Stimulated activated effector memory CD8-positive, alpha-beta T cell treated with anti-CD3 and anti-CD28 coated beads, Interleukin-12 subunit alpha, Interleukin-12 subunit beta, amount 100 ng/mL, for 72 hours (primary cell): ENCODE data around the gene BRD9.
A peak's percentile ranks its signal among the peaks of the same experiment; 100 is the strongest.
"Not testable (repeated sequence)": the region's sequence is repeated elsewhere in the genome, so short reads cannot be mapped to it uniquely, and the experiment has no call there.

Experiments
- ATAC-seq: fragments of 150-1000 bp; cut with Tn5 transposase; 2 replicates; pipeline ENCODE4 v1.10.0; 2021
- DNase-seq, 2 donors: peaks; one replicate each; pipeline ENCODE4 v3.0.0; 2021 to 2022; ENCODE audit warnings: low spot score in 2 of 2
- H3K27ac Mint-ChIP-seq: one replicate; pipeline ENCODE4 v1.8.0; 2022; ENCODE audit warnings: mild to moderate bottlenecking, mixed read lengths
- H3K36me3 Mint-ChIP-seq: one replicate; pipeline ENCODE4 v1.8.0; 2022; ENCODE audit warnings: mild to moderate bottlenecking, mixed read lengths
- H3K4me1 Mint-ChIP-seq: one replicate; pipeline ENCODE4 v1.8.0; 2022; ENCODE audit warnings: mixed read lengths
- H3K4me3 Mint-ChIP-seq: one replicate; pipeline ENCODE4 v1.8.0; 2022; ENCODE audit warnings: mild to moderate bottlenecking, mixed read lengths
- H3K9me3 Mint-ChIP-seq: one replicate; pipeline ENCODE4 v1.8.0; 2022; ENCODE audit warnings: mixed read lengths

The BRD9 gene

DNA sequence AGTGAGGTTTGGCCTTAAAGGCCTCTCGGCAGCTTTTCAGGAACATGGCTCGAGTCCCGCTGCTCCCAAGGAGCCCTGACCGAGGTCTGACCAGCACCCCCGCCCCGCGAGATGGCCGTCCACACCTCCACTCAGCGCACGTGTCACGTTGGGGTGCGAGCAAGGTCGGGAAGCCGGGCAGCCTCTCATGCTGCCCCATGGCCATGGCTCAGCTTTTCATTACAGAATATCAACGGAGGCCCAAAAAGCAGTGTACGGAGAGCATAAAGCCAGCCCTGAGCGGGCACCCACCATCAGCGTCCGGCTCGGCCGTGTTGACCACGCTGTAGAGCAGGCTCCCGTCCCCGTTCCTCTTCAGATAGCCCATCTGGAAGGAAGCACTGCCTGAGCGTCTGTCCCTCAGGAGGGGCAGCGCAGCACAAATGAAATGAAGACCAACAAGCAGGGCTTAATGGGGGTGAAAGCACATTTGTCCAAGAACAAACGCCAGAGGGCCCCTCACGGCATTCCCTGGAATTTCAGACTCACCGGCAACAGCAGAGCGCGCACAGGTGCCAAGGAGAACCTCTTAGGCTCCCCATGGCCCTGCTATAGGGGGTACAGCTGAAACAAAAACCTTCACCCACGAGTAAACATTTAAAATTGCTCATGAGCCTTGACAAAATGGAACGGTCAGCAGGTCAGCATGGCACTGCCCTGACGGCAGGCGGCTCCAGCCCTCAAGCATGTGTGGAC is 11.6 kb downstream of the BRD9 start:
- H3K4me1 Mint-ChIP-seq = peaks cover 29% of the 10 kb centered on the region
- DNase-seq (no peak), ATAC-seq (no peak)
- H3K4me3 Mint-ChIP-seq = no peak overlapping the region
- H3K36me3 Mint-ChIP-seq = peaks cover 79% of the 10 kb centered on the region
- H3K27ac Mint-ChIP-seq = peak overlapping the region; percentile 99
- H3K9me3 Mint-ChIP-seq = peaks cover 8% of the 10 kb centered on the region

DNA sequence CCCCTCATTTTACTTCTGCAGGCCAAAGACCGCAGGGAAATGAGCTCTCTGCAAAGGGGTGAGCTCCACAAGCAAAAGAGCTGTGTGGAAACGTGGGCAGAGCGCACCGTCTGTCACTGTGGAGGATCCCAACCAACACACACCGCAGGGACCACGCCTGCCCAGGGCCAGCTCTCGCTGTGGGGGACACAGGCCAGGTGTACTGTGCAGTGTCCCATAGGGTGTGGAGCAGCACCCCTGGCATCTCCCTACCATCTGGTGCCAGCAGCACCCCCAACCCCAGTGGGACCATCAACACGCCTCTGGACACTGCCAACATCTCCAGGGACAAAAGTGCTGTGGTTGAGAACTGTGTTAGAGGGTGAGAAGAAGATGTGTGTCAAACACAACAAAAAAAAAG is 13.9 kb downstream of the BRD9 start:
- not testable (repeated sequence) for H3K9me3 Mint-ChIP-seq, DNase-seq, H3K27ac Mint-ChIP-seq, H3K4me3 Mint-ChIP-seq
- Mint-ChIP-seq H3K4me1 (peaks cover 32% of the 10 kb centered on the region), H3K36me3 (peaks cover 81% of the 10 kb centered on the region)
- ATAC-seq = peak; percentile 60

DNA sequence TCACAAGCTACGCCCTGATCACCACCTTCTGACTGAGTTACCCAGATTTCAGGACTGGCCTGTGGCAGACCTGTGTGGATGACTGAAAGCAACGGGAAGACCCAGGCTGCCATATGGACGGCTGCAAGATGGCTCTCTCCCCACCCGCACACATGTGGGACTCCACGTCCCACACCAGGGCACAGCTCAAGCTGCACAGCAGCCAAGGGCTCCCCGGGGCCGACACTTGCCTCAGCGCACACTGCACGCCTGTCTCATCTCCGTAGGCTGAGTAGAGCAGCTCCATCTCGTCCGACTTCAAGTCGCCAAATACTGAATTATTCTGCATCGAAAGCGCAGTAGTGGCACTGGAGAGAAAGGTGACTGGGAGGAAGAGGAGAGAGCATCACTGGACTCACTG is 14.5 kb downstream of the BRD9 start:
- Mint-ChIP-seq H3K27ac (no peak overlapping the region), H3K9me3 (peaks cover 8% of the 10 kb centered on the region), H3K4me1 (peaks cover 27% of the 10 kb centered on the region), H3K36me3 (peaks cover 81% of the 10 kb centered on the region), H3K4me3 (no peak overlapping the region)
- ATAC-seq (peak; percentile 19), DNase-seq (no peak)

DNA sequence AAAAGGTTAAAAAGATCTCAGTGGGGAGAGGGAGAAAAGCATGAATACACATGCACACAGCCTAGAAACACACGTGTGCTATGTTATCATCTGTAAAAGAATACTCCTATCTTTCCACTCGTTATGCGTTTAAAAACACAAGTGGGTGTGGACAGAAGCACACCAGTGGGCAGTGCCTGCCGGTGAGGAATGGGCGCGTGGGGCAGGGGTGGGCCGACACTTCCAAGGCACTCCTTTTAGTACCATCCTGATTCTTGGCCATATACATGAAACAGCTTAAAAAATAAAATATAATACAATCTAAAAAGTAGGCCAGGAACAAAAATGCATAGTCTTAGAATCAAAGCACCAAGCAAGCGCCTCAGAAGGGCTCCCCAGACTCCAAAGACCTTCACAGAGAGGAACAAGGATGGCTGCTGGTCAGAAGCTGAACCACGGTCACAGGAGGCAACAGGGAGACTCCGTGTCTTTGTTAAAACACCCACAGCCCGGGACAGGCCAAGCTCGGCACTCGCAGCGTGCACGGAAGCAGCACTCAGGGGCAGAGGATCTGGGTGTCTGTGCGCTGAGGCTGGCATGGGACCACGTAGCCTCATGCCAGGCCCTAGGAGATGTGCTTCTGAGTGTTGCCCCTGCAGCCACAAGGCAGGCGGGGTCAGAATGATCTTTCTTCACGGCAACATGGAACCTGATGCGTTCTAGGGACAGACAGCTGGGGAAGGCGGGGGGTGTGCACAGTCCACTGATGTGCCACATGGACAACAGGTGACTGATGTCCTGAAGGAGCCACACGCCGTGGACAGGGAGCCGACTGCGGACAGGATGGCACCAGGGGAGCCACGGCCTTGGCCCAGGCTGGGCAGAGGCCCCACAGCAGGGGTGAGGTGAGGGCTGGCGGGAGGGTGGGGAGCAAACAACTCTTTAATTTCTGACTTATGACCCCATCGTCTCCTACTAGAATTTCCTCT is 15.9 kb downstream of the BRD9 start:
- Mint-ChIP-seq H3K36me3 (peaks cover 80% of the 10 kb centered on the region), H3K4me1 (peaks cover 12% of the 10 kb centered on the region), H3K27ac (no peak overlapping the region), H3K4me3 (no peak overlapping the region), H3K9me3 (no peaks in the 10 kb centered on the region)
- ATAC-seq (no peak), DNase-seq (no peak)

DNA sequence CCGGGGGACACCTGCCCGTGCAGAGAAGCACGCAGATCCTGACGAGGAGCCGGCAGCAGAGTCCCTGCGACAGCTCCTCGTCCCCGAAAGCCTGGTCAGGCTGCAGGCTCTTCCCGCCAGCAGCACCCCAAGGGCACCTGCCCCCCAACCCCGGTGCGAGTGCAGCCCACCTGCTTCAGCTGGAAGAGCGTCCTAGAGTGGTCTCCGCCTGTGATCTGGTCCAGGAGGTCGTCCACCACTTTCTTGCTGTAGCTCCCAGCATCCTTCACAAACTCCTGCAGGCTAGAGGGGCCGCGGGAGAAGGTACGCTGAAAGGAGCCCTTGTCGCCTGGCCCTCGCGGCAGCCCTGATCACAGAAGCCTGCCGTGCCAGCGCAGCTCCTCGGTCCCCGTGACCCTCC is 16.7 kb downstream of the BRD9 start:
- H3K4me3 Mint-ChIP-seq = no peak overlapping the region
- DNase-seq (no peak), ATAC-seq (no peak)
- H3K9me3 Mint-ChIP-seq = no peaks in the 10 kb centered on the region
- peak overlapping the region; percentile 44 for H3K27ac Mint-ChIP-seq
- peaks cover 80% of the 10 kb centered on the region for H3K36me3 Mint-ChIP-seq
- peaks cover 6% of the 10 kb centered on the region for H3K4me1 Mint-ChIP-seq

DNA sequence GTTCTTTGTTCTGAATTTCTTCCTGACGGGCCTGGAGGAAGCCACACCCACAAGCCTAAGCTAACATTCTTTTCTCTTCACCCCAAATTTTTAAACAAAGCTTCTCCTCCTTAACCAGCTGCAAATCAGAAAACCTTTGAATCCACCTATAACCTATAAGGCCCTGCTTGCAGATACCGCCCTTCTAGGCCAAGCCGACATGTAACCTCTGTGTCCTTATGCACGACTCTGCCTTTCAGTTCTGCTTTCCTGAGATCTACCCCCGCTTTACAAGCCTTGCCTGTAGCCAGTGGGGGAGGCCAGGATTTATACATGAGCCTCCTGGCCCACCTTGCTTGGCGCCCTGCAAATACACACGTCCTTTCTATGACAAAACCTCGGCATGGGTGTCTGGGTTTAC is 19.3 kb downstream of the BRD9 start:
- ATAC-seq = no peak
- no peaks in the 10 kb centered on the region for H3K9me3 Mint-ChIP-seq
- peaks cover 6% of the 10 kb centered on the region for H3K4me1 Mint-ChIP-seq
- H3K27ac Mint-ChIP-seq = no peak overlapping the region
- no peak overlapping the region for H3K4me3 Mint-ChIP-seq
- no peak for DNase-seq
- H3K36me3 Mint-ChIP-seq = peaks cover 99% of the 10 kb centered on the region

DNA sequence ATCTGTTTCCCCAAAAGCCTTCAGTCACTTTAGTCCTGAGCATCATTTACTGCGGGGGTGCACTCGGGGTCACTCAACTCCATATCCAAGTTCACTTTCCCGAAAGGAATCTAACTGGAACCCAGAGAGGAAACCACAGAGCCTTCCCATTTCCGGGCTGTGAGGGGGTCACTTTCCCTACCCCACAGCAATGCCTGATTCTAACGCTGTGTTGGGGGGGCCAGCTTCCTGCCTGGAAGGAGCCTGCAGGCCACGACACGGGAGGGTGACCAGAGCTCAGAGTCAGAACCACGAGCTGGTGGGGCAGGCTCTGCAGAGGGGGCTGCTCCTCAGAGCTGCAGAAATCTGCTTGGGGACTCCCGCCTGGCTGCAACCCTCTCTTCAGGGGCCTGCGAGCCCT is 20.3 kb downstream of the BRD9 start:
- Mint-ChIP-seq H3K4me1 (peaks cover 6% of the 10 kb centered on the region), H3K36me3 (peaks cover 99% of the 10 kb centered on the region), H3K9me3 (no peaks in the 10 kb centered on the region), H3K27ac (no peak overlapping the region), H3K4me3 (no peak overlapping the region)
- DNase-seq (no peak), ATAC-seq (no peak)

DNA sequence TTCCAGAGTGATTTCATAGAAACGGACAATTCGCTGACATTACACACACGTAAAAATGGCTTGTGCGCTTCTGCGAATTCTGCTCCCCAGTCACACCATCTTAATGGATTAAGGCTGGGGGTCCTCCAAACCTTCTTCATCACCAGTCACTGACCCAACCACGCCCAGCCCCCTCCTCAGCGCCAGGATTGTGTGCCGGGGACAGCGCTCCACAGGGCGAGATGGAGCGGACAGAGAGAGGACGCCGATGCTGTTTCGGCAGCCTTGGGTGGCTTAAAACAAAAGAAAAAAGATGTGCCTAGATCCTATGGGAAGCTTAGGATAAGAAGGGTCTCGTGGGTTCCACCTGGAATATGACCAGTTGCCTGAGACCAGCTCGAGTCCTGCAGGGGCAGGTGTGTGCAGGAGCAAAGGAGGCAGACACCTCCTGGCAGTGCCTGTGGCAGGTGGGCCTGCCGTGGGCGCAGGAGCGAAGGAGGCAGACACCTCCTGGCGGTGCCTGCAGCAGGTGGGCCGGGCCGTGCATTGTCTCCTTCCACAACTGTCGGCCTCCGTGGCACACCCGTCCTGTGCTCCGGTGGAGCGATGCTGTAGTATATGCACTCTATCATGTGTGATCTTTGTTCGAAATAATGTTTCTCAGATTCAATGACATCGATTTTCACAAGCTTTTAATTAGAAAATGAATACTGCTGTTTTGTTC is 20.9 kb downstream of the BRD9 start:
- DNase-seq = no peak
- H3K4me1 Mint-ChIP-seq = peaks cover 6% of the 10 kb centered on the region
- H3K36me3 Mint-ChIP-seq = peaks cover 99% of the 10 kb centered on the region
- no peaks in the 10 kb centered on the region for H3K9me3 Mint-ChIP-seq
- no peak overlapping the region for H3K27ac Mint-ChIP-seq
- no peak overlapping the region for H3K4me3 Mint-ChIP-seq
- ATAC-seq = no peak

DNA sequence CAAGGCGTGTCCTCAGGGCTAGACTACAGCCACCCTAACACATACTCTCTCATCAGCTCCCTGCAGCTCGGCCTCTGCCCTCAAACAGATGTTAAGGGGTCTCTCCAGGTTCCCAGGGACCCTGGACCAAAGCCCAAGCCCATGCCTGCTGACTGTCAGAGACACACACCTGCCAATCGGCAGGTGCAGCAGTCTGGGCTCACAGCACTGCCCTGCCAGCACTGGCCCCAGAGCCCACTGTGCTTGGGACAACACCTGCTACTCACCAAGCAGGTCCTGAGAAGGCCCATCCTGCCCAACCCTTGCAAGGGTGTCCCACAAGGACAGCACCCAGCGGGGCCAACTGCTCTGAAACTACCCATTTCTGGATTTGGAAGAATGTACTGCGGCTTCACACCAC is 21.6 kb downstream of the BRD9 start:
- ATAC-seq (no peak), DNase-seq (no peak)

DNA sequence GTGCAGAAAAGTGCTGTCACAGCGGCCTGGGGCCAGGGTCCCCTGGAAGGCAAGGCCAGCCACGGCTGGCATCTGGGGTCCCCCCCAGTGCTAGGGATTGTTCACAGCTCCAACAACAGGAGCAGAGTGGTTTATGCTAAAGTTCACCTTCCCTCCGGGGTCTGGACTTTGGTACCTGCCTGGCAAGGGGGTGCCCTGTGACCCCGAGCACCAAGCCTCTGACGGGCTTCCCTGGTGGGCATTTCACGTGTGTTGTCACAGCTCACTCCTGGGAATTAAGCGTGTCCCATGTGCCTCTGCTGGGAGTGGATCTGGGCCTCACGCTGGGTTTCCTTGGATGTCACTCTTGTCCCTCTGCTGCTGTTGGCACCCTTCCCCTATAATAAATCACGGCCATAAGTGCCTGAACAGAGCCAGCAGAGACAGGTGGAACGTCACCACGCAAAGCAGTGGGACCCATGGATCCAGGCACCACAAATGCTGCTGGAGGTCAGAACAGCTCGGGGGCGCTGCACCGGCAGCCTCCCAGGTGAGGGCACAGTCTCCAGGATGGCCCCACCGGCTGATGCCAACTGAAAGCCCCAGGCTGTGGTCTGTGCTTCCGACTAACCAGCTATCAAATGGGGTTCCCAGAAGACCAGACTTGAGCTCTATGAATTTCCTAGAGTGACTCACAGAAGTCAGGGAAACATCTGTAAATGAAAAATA is 24.0 kb downstream of the BRD9 start:
- peaks cover 99% of the 10 kb centered on the region for H3K36me3 Mint-ChIP-seq
- no peaks in the 10 kb centered on the region for H3K9me3 Mint-ChIP-seq
- DNase-seq (no peak), ATAC-seq (no peak)
- no peak overlapping the region for H3K27ac Mint-ChIP-seq
- H3K4me3 Mint-ChIP-seq = no peak overlapping the region
- no peaks in the 10 kb centered on the region for H3K4me1 Mint-ChIP-seq

More for the DNA sequence above, 21.6 kb downstream of the BRD9 start:
- Mint-ChIP-seq H3K4me1 (peaks cover 6% of the 10 kb centered on the region), H3K4me3 (no peak overlapping the region), H3K36me3 (peaks cover 99% of the 10 kb centered on the region), H3K27ac (no peak overlapping the region), H3K9me3 (no peaks in the 10 kb centered on the region)

DNA sequence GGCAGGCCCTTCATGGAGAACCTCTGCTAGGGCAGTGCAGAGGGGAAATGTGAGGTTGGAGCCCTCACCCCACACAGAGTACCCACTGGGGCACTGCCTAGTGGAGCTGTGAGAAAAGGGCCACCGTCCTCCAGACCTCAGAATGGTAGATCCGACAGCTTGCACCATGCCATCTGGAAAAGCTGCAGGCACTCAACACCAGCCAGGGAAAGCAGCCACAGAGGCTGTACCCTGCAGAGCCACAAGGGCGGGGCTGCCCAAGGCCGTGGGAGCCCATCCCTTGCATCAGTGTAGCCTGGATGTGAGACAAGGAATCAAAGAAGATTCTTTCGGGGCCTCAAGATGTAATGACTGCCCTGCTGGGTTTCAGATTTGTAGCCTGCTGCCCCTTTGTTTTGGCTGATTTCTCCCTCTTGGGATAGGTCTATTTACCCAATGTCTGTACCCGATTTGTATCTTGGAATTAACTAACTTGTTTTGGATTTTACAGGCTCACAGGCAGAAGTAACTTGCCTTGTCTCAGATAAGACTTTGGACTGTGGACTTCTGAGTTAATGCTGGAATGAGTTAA is 25.2 kb downstream of the BRD9 start:
- Mint-ChIP-seq H3K4me3 (no peak overlapping the region), H3K4me1 (no peaks in the 10 kb centered on the region), H3K9me3 (no peaks in the 10 kb centered on the region), H3K36me3 (peaks cover 94% of the 10 kb centered on the region), H3K27ac (no peak overlapping the region)
- DNase-seq = no peak
- ATAC-seq = no peak

DNA sequence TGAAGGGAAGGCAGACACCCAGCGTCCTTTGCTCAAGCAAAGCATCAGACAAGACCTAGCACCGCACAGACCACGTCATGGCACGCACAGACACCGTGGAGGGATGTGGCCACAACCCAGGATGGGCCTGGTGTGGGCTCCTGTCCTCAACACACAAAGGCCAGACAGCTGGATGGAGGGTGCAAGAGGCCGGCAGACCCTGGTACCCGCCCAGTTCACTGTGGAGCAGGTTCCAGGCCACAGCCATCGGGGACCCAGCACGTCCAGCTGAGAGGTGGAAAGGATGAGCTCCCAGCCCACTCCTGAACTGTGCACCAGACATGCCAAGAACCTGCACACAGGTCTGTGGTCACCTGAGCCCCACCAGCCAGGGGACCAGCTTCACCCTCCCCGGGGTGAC is 26.8 kb downstream of the BRD9 start:
- peaks cover 81% of the 10 kb centered on the region for H3K36me3 Mint-ChIP-seq

DNA sequence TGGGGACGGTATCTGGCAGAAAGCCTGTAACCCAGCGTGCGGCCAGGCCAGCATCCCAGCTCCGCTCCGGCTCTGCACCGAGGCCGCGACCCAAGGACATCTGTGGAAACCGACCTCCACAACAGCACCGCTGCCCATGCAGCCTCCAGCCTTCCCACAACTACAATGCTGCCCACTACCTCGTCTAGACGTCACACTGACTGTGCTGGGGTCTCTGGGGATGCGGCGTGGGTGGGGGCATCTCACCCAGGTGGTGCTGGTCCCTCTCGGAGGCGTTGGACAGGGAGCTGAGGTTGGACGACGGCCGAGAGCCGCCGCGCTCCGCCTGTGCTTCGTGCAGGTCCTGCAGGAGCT is 27.5 kb downstream of the BRD9 start:
- Mint-ChIP-seq H3K36me3 (peaks cover 81% of the 10 kb centered on the region), H3K9me3 (no peaks in the 10 kb centered on the region), H3K4me3 (no peak overlapping the region), H3K27ac (no peak overlapping the region), H3K4me1 (no peaks in the 10 kb centered on the region)
- DNase-seq (no peak), ATAC-seq (no peak)

More for the DNA sequence above, 26.8 kb downstream of the BRD9 start:
- ATAC-seq (no peak), DNase-seq (no peak)
- Mint-ChIP-seq H3K4me1 (no peaks in the 10 kb centered on the region), H3K27ac (no peak overlapping the region), H3K9me3 (no peaks in the 10 kb centered on the region), H3K4me3 (no peak overlapping the region)

DNA sequence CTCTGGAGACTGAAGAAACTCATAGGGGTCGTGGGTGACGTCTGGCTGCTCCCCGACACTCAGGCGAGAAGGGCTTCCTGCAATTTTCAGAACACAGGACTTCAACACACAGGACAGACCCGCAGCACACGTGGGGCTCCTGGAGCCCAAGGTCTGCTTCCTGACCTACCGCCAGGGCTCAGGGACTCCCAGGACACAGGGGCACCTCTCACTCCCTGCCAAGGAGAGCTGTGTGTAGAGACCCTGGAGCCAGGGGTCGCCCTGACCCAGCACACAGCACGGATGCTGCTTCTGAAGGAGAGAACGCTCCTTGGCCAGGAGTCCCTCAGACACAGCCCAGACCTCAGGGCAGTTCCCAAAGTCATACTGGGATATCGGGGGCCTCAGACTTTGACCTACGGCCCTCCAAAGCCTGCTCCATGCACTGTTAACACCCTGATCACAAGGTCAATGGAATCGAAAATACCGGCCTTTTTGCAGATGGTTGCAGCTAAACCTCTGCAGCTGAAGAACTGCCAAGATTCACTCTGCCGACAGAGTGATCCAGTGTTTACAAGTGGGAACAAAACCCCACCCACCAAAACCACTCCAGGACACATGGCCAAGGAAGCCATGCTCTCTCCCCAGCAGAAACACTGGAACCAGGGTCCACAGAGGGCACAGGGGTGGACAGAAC is 28.0 kb downstream of the BRD9 start:
- Mint-ChIP-seq H3K4me1 (no peaks in the 10 kb centered on the region), H3K4me3 (no peak overlapping the region), H3K36me3 (peaks cover 75% of the 10 kb centered on the region), H3K9me3 (no peaks in the 10 kb centered on the region), H3K27ac (no peak overlapping the region)
- no peak for ATAC-seq
- no peak for DNase-seq
